ENCODE measurements around the gene BARX2. TPM values are rescaled to one million over a fixed set of nuclear protein-coding genes. Genes with fewer than 3 reads are reported as not detected.

The BARX2 gene
- not detected in 2 replicates for polyA plus RNA-seq (2012; rRNA removed)
- 0.01 TPM in 1 of 2 replicates, not detected in the other for polyA plus RNA-seq (2012; cell fraction: cytosol; rRNA removed)
- polyA plus RNA-seq (2012; cell fraction: nucleus; rRNA removed) = not detected in 2 replicates

DNA sequence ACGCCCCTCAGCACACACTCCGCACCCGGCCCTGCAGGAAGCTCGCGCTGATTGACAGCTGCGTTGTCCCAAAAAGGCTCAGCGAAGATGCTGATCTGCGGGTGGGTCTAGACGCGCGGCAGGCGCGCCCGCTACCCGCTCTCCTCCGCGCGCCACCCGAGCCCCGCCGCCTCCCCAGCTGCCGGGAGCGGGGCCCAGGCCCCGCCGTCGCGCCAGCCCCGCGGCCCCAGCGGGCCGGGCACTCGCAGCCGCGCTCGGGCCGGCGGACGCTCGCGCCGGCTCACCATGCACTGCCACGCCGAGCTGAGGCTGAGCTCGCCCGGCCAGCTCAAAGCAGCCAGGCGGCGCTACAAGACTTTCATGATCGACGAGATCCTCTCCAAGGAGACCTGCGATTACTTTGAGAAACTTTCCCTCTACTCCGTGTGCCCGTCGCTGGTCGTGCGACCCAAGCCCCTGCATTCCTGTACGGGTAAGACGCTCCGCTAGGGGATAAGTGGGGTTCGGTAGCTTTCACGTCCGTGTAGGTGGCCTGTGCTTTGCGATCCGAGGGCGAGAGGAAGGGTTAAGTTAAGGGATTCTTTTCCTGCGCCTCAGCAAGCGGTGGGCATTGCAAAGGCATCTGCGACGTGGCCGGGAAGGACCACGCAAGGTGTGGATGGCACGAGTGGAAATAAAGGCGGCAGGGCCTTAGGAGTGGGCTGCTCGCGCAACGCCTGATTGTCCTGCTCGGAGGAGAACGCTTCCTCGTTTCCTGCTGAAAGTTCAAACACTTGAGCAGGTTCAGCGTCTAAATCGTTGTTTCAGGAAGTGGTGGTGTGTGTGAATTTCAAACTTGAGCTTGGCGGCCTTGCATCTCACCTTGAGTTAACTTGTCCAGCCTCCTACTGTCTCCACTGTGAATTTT lies at the start of gene BARX2:
Gene BARX2, plus strand, starts transcription at position 98 of the 907 bp plus-strand sequence. Its CDS starts 188 bp downstream, at position 286.
- peak; percentile 70 for DNase-seq
- Histone ChIP-seq H3K4me3 (ENCODE audit: low read depth in 2 of 2, low read length in 1 of 2) (no peak within 1 kb of the TSS; a peak in 2 of 4 replicates), H4K20me1 (ENCODE audit: insufficient read depth) (no peaks in the 10 kb centered on the region), H3K27me3 (ENCODE audit: insufficient read depth) (peaks cover 93% of the 10 kb centered on the region), H2AFZ (ENCODE audit: low read depth) (no peak within 1 kb of the TSS), H3K9me3 (no peaks in the 10 kb centered on the region), H3K4me1 (ENCODE audit: control insufficient read depth in 1 of 2, insufficient read depth in 2 of 2, low read depth in 1 of 2, low read length in 1 of 2) (peaks cover 0 to 7% of the 10 kb centered on the region in 2 experiments; a peak in 1 of 4 replicates), H3K27ac (ENCODE audit: low read depth in 2 of 2, low read length in 1 of 2) (no peak within 1 kb of the TSS), H3K9me2 (no peaks in the 10 kb centered on the region), H3F3A (replicated peaks; ENCODE audit: insufficient read depth) (no peaks in the 10 kb centered on the region), H3K9ac (no peak within 1 kb of the TSS), H3K36me3 (replicated peaks in 1 of 2; ENCODE audit: control insufficient read depth in 1 of 2, insufficient read depth in 2 of 2, low read length in 1 of 2) (no peaks in the 10 kb centered on the region), H3K4me2 (peak within 1 kb of the TSS; percentile 60; the same call in 1 of the 2 replicates), H3K79me2 (ENCODE audit: insufficient read depth) (no peaks in the 10 kb centered on the region)
- TF ChIP-seq GATA2 (CRISPR knock-in tag; IDR thresholded peaks at IDR 0.05) (no peak), POLR2AphosphoS5 (IDR thresholded peaks at IDR 0.05; ENCODE audit: low read depth, low read length) (no peak), SMC3 (IDR thresholded peaks at IDR 0.05; ENCODE audit: low read depth, low read length) (peak; percentile 47), RAD21 (IDR thresholded peaks at IDR 0.05; ENCODE audit: low read length) (peak; percentile 59), CHD2 (IDR thresholded peaks at IDR 0.05; ENCODE audit: low read length, partially characterized antibody) (no peak), TCF12 (IDR thresholded peaks at IDR 0.05) (no peak), SIN3A (IDR thresholded peaks at IDR 0.05; ENCODE audit: borderline replicate concordance, low read depth, low read length) (no peak), CTCF (IDR thresholded peaks at IDR 0.05) (peak; percentile 49), PBX3 (IDR thresholded peaks at IDR 0.05) (peak; percentile 26; the same call in 1 of the 2 replicates), MXI1 (IDR thresholded peaks at IDR 0.05; ENCODE audit: low read depth, low read length) (no peak), FOXJ3 (CRISPR knock-in tag; IDR thresholded peaks at IDR 0.05) (no peak)
- TF ChIP-seq, protein P1, sequence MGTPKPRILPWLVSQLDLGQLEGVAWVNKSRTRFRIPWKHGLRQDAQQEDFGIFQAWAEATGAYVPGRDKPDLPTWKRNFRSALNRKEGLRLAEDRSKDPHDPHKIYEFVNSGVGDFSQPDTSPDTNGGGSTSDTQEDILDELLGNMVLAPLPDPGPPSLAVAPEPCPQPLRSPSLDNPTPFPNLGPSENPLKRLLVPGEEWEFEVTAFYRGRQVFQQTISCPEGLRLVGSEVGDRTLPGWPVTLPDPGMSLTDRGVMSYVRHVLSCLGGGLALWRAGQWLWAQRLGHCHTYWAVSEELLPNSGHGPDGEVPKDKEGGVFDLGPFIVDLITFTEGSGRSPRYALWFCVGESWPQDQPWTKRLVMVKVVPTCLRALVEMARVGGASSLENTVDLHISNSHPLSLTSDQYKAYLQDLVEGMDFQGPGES (IDR thresholded peaks at IDR 0.05; ENCODE audit: low read depth, low read length) = no peak
- WGBS (ENCODE audit: low lambda C conversion rate) = 19% methylated on average over 37 of the region's 81 CpGs
- ChIA-PET CTCF (interaction anchor here (0.9 to 3.8 kb wide), 6 partner anchors 10 to 375 kb away, joined by 3 to 23 read pairs (median 7); no protein-coding TSS in a partner anchor), POLR2A (no interaction called here)
